ENCODE measurements around the gene HERC2. TPM values are rescaled to one million over a fixed set of nuclear protein-coding genes. Genes with fewer than 3 reads are reported as not detected.
A peak's percentile ranks its signal among the peaks of the same experiment; 100 is the strongest.

The HERC2 gene
- total RNA-seq, 1 donor from 2014 or later = 84.6 TPM

DNA sequence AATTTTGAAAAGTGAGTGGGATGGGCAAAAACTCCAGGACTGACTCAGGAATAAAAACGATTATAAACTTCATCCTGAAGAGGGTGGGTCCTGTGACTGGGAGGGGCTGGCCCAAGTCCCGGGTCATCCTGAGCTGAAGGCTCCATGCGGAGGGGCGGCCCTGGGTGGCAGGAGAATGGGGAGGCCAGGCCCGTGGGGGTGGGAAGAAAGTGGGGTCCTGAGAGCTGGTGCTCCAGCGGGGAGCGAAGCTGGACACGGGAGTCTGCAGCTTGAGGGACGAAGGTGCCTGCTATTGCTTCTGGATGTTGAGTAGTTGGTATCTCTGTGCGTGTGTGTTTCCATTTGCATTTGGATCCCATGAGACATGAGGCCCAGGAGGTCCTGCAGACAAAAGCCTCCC, 218.1 kb downstream of the HERC2 start:
- H3K27ac Mint-ChIP-seq = no peak overlapping the region
- no peak overlapping the region for H3K4me3 Mint-ChIP-seq
- no peaks in the 10 kb centered on the region for H3K9me3 Mint-ChIP-seq
- DNase-seq (ENCODE audit: low spot score in 2 of 2, unreplicated experiment in 2 of 2) = no peak
- H3K27me3 Mint-ChIP-seq (ENCODE audit: low read depth) = peaks cover 81% of the 10 kb centered on the region
- no peak for TF ChIP-seq CTCF (IDR thresholded peaks at IDR 0.05; ENCODE audit: unreplicated experiment)
- peaks cover 14% of the 10 kb centered on the region for H3K4me1 Mint-ChIP-seq
- H3K36me3 Mint-ChIP-seq = no peaks in the 10 kb centered on the region

DNA sequence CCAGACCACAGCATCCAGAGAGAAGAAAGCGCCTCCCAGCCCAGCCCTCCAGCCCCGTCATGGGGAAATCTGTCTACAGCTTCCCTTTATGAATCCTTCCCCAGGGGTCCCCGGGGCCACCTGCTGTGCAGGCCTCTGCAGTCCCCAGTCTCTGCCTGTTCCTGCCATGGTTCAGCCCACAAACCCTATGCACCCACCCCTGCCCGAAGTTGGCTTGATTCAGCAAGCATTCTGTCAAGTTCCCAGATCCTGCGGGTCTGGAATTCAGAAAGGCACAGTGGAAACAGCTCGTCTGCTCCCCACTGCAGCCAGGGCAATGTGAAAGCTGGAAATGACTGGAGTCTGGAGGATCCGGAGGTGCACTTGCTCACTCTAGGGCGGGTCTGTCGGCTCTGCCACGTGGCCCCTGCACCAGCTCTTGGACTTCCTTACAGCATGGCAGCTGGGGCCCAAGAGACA, 220.0 kb downstream of the HERC2 start:
- Mint-ChIP-seq H3K4me1 (peaks cover 19% of the 10 kb centered on the region), H3K27ac (no peak overlapping the region), H3K36me3 (no peaks in the 10 kb centered on the region), H3K27me3 (ENCODE audit: low read depth) (peaks cover 85% of the 10 kb centered on the region), H3K4me3 (no peak overlapping the region), H3K9me3 (no peaks in the 10 kb centered on the region)
- DNase-seq (ENCODE audit: low spot score in 2 of 2, unreplicated experiment in 2 of 2) = no peak
- no peak for TF ChIP-seq CTCF (IDR thresholded peaks at IDR 0.05; ENCODE audit: unreplicated experiment)

DNA sequence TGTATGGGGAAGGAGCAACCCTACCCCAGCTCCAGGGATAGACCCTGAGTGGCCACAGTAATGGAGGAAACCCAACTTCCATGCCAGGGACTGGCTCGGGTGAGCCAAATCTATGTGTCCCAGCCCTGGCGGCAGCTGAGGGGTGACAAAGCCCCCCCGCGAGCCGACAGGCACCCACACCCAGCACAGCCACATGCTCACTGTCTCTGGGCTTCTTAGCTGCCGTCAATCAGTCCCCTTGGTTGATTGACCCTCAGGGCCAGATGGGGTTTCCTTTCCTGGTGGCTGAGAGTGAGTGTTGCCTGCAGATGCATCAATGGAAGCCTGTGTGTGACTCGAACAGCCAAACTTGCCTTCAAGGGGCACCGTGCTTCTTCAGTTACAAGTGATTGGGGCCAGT, 220.8 kb downstream of the HERC2 start:
- no peaks in the 10 kb centered on the region for H3K36me3 Mint-ChIP-seq
- no peak overlapping the region for H3K27ac Mint-ChIP-seq
- TF ChIP-seq CTCF (IDR thresholded peaks at IDR 0.05; ENCODE audit: unreplicated experiment) = no peak
- H3K4me3 Mint-ChIP-seq = no peak overlapping the region
- H3K27me3 Mint-ChIP-seq (ENCODE audit: low read depth) = peaks cover 90% of the 10 kb centered on the region
- no peaks in the 10 kb centered on the region for H3K9me3 Mint-ChIP-seq
- H3K4me1 Mint-ChIP-seq = peaks cover 22% of the 10 kb centered on the region
- DNase-seq (ENCODE audit: low spot score in 2 of 2, unreplicated experiment in 2 of 2) = no peak

- no peak for TF ChIP-seq CTCF (IDR thresholded peaks at IDR 0.05; ENCODE audit: unreplicated experiment)
- Mint-ChIP-seq H3K27ac (no peak overlapping the region), H3K4me1 (peaks cover 24% of the 10 kb centered on the region), H3K36me3 (no peaks in the 10 kb centered on the region), H3K4me3 (no peak overlapping the region), H3K27me3 (ENCODE audit: low read depth) (peaks cover 90% of the 10 kb centered on the region), H3K9me3 (no peaks in the 10 kb centered on the region)
- no peak for DNase-seq (ENCODE audit: low spot score in 2 of 2, unreplicated experiment in 2 of 2)
Measured at GRCh38 chr15:28100516-28101195, 221.3 kb downstream of the HERC2 start.

GRCh38 chr15:28099555-28100140, 222.3 kb downstream of the HERC2 start:
- DNase-seq (ENCODE audit: low spot score in 2 of 2, unreplicated experiment in 2 of 2) = no peak
- Mint-ChIP-seq H3K36me3 (no peaks in the 10 kb centered on the region), H3K4me1 (peaks cover 28% of the 10 kb centered on the region), H3K27me3 (ENCODE audit: low read depth) (peaks cover 92% of the 10 kb centered on the region), H3K4me3 (peak overlapping the region; percentile 4), H3K27ac (no peak overlapping the region), H3K9me3 (no peaks in the 10 kb centered on the region)
- TF ChIP-seq CTCF (IDR thresholded peaks at IDR 0.05; ENCODE audit: unreplicated experiment) = no peak

Measured in mesothelial cell of epicardium (in vitro differentiated cells).